Measurements from ENCODE around the gene CCDC38.

CCDC38 gene

DNA sequence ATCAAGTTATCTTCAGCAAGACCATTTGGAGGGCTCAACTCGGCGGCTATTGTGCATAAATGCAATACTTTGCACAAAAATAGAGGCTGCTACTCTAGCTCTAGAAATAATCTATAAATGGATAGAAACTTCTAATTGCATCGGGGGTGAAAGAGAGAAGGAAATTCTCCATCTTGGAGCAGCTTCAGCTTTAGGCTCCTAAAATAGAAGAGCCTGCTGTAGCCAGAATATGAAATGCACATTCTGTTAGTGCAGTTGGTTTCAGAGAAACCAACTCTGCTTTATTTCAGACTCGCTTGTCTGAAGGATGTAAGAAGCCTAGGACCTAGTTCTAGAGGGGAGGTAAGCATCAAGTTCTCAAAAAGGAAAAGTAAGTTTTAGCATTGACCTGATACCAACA, 45.6 kb downstream of the CCDC38 start:
- Histone ChIP-seq H2AFZ (ENCODE audit: low read length) (no peak overlapping the region), H3K9ac (ENCODE audit: low read length) (no peak overlapping the region), H3K79me2 (ENCODE audit: insufficient read depth, low read length) (no peaks in the 10 kb centered on the region), H3K27me3 (ENCODE audit: insufficient read depth, low read length) (peaks cover 3% of the 10 kb centered on the region; the same call in 1 of the 2 replicates), H3K4me1 (ENCODE audit: insufficient read depth, low read length, severe bottlenecking) (no peaks in the 10 kb centered on the region), H3K9me3 (ENCODE audit: low read length) (no peaks in the 10 kb centered on the region), H3K4me2 (ENCODE audit: low read length) (no peak overlapping the region), H3K27ac (ENCODE audit: low read depth, low read length, poor library complexity, severe bottlenecking) (no peak overlapping the region), H3F3A (ENCODE audit: insufficient read depth, low read length) (no peaks in the 10 kb centered on the region), H3K9me2 (ENCODE audit: low read depth, low read length) (no peaks in the 10 kb centered on the region), H4K20me1 (ENCODE audit: insufficient read depth, low read length) (no peaks in the 10 kb centered on the region), H3K4me3 (ENCODE audit: low read depth, low read length, poor library complexity, severe bottlenecking) (no peak overlapping the region), H3K36me3 (ENCODE audit: insufficient read depth, low read length) (no peaks in the 10 kb centered on the region)
- TF ChIP-seq, protein P1, sequence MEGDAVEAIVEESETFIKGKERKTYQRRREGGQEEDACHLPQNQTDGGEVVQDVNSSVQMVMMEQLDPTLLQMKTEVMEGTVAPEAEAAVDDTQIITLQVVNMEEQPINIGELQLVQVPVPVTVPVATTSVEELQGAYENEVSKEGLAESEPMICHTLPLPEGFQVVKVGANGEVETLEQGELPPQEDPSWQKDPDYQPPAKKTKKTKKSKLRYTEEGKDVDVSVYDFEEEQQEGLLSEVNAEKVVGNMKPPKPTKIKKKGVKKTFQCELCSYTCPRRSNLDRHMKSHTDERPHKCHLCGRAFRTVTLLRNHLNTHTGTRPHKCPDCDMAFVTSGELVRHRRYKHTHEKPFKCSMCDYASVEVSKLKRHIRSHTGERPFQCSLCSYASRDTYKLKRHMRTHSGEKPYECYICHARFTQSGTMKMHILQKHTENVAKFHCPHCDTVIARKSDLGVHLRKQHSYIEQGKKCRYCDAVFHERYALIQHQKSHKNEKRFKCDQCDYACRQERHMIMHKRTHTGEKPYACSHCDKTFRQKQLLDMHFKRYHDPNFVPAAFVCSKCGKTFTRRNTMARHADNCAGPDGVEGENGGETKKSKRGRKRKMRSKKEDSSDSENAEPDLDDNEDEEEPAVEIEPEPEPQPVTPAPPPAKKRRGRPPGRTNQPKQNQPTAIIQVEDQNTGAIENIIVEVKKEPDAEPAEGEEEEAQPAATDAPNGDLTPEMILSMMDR (IDR thresholded peaks at IDR 0.05; ENCODE audit: low read length) = no peak
- TF ChIP-seq EZH2 (IDR thresholded peaks at IDR 0.05; ENCODE audit: borderline replicate concordance, low read length) = no peak

- H3K4me3 ChIP-seq (ENCODE audit: low read depth, low read length, poor library complexity, severe bottlenecking) = no peak overlapping the region
- no peaks in the 10 kb centered on the region for H3K79me2 ChIP-seq (ENCODE audit: insufficient read depth, low read length)
- H3F3A ChIP-seq (ENCODE audit: insufficient read depth, low read length) = no peaks in the 10 kb centered on the region
- H3K27ac ChIP-seq (ENCODE audit: low read depth, low read length, poor library complexity, severe bottlenecking) = no peak overlapping the region
- TF ChIP-seq, protein P1 (IDR thresholded peaks at IDR 0.05; ENCODE audit: low read length) = no peak
- TF ChIP-seq EZH2 (IDR thresholded peaks at IDR 0.05; ENCODE audit: borderline replicate concordance, low read length) = no peak
- H3K4me2 ChIP-seq (ENCODE audit: low read length) = no peak overlapping the region
- H3K27me3 ChIP-seq (ENCODE audit: insufficient read depth, low read length) = peaks cover 8% of the 10 kb centered on the region; the same call in 1 of the 2 replicates
- no peaks in the 10 kb centered on the region for H3K4me1 ChIP-seq (ENCODE audit: insufficient read depth, low read length, severe bottlenecking)
- H3K9me2 ChIP-seq (ENCODE audit: low read depth, low read length) = no peaks in the 10 kb centered on the region
- H3K9me3 ChIP-seq (ENCODE audit: low read length) = no peaks in the 10 kb centered on the region
- H3K9ac ChIP-seq (ENCODE audit: low read length) = no peak overlapping the region
- H2AFZ ChIP-seq (ENCODE audit: low read length) = no peak overlapping the region
- H4K20me1 ChIP-seq (ENCODE audit: insufficient read depth, low read length) = no peaks in the 10 kb centered on the region
- no peaks in the 10 kb centered on the region for H3K36me3 ChIP-seq (ENCODE audit: insufficient read depth, low read length)
These were observed 51.5 kb downstream of the CCDC38 start for GRCh38 chr12:95890958-95891357.

DNA sequence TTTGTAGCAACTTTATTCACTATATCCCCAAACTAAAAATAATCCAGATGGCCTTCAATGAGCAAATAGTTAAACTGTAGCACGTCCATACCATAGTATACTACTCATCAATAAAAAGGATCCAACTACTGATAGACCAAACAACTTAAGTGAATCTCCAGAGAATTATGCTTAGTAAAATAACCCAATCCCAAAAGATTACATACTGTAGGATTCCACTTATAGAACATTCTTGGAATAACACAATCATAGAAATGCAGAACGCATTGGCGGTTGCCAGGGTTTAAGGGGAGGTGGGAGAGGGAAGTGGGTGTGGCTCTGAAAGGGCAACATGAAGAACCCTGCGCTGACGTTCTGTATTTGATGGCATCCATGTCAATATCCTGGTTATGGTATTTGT, 55.1 kb downstream of the CCDC38 start:
- Histone ChIP-seq H4K20me1 (ENCODE audit: insufficient read depth, low read length) (no peaks in the 10 kb centered on the region), H3F3A (ENCODE audit: insufficient read depth, low read length) (no peaks in the 10 kb centered on the region), H3K36me3 (ENCODE audit: insufficient read depth, low read length) (no peaks in the 10 kb centered on the region), H3K9me2 (ENCODE audit: low read depth, low read length) (no peaks in the 10 kb centered on the region), H3K9ac (ENCODE audit: low read length) (no peak overlapping the region), H3K79me2 (ENCODE audit: insufficient read depth, low read length) (no peaks in the 10 kb centered on the region), H3K4me2 (ENCODE audit: low read length) (no peak overlapping the region), H3K27ac (ENCODE audit: low read depth, low read length, poor library complexity, severe bottlenecking) (no peak overlapping the region), H3K4me1 (ENCODE audit: insufficient read depth, low read length, severe bottlenecking) (no peaks in the 10 kb centered on the region), H3K9me3 (ENCODE audit: low read length) (0 out of 2 replicates have a peak, but pooled peaks cover 2% of the 10 kb centered on the region), H2AFZ (ENCODE audit: low read length) (no peak overlapping the region), H3K4me3 (ENCODE audit: low read depth, low read length, poor library complexity, severe bottlenecking) (no peak overlapping the region), H3K27me3 (ENCODE audit: insufficient read depth, low read length) (0 out of 2 replicates have a peak, but pooled peaks cover 5% of the 10 kb centered on the region)
- TF ChIP-seq, protein P1 (IDR thresholded peaks at IDR 0.05; ENCODE audit: low read length) = no peak
- no peak for TF ChIP-seq EZH2 (IDR thresholded peaks at IDR 0.05; ENCODE audit: borderline replicate concordance, low read length)
